ENCODE data around the gene PDLIM4.

Gene PDLIM4

DNA sequence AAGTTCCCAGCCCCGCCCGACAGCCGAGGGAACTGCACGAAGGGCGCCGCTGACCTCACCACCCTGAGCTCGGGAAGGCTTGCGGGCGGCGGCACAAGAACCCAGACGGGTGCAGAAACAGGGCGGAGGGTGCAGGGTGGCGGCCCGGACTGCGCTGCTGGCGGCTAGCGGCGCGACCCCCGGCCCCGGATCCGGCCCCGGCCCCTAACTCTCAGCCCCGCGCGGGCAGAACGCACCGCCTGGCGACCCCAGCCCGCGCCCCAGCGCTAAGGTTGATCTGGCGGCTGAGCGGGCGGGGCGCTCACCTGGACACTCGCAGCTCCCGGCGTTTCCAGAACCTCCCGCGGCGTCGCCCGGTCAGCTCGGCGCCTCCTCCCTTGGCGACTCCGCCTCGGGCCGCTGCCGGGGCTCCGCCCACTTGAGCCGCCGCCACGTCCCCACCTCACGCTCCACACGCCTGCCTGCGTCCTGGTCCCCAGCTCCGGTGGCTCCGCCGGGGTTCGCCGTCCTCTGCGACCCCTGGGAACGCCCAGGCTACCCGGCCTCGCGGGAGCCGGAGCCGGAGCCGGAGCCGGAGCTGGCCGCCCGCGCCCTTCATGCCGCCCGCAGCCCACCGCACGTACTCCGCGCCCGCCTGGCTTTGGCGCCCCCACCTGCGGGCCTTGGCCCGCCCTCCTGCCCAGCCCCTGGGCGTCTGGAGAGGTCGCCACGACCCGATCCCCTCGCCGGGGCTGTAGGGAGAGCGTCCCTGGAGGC lies 29.8 kb upstream of the PDLIM4 start, which contains the start of gene P4HA2:
Gene P4HA2 (minus strand): TSS at position 369 of the 756 bp plus-strand sequence. CDS start 9,227 bp downstream, outside the sequence.
- DNase-seq, result peak; percentile 86

DNA sequence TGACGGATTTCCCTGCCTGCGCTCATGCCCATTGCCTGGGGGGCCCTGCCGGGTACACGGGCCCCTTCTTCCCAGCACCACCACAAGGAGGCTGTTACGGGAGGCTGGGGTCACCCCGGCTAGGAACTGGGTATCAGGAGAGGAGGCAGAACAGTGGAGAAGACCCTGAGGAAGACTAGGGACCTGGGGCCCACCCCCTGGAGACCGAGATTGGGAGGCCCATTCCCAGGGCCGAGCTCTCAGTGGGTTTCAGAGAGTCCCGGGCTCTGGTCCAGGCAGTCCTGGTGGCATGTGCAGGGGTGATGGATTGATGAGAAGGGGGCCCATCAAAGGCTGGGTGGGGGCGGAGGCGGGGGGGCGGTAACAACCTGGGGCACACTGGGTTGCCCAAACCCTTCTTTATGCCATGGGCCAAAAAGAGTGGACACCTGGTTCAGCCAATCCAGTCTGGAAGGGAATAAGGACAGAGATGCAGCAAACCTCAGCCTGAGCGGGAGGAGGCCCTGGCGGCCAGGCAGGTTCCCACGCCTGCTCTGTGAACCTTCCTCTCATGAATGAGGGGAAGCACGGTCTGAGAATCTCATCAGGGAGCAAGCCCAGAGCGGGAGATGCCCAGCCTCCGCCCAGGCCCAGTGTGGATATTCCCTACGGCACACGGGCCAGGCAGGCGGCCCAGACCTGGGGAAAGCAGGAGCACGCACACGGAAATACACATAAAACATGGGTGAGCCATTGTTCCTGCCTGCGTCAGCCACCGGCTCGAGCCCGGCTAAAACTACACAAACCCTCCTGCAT lies 29.1 kb upstream of the PDLIM4 start:
- DNase-seq, result peak; percentile 60

DNA sequence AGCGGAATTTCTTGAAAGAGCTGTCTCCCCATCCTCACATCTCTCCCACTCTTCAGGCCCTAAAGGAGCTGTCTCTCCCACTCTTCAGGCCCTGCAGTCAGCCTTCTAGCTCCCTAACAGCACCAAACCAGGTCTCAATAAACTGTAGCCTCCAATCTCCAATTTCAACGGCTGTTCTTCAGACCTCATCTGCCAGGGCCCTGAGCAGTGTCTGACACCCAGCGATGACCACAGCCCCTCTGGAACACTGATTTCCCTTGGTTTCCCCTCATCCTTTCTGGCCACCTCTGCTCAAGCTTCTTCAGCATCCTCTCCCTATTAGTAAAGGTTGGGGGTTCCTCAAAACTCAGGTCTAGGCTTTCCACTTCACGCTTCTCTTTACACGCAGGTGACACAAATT lies 28.3 kb upstream of the PDLIM4 start:
- DNase-seq, result no peak

DNA sequence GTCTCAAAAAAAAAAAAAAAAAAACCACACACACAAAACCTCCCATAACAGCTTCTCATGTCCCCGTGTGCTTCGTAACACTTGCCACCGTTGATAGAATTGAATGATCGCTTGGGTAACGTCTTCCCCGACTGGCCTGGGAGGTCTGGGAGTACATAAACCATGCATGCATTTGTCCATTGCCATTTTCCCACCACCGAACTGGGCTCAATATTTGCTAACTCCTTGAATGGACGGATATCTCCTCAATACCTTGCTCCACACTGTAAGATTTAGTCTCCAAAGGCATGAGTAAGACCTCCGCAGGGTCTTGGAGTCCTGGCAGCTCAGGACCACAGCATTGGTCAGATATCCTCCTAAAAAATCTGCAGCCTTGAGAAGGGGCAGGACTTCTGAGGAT lies 26.6 kb upstream of the PDLIM4 start:
- DNase-seq, result no peak

DNA sequence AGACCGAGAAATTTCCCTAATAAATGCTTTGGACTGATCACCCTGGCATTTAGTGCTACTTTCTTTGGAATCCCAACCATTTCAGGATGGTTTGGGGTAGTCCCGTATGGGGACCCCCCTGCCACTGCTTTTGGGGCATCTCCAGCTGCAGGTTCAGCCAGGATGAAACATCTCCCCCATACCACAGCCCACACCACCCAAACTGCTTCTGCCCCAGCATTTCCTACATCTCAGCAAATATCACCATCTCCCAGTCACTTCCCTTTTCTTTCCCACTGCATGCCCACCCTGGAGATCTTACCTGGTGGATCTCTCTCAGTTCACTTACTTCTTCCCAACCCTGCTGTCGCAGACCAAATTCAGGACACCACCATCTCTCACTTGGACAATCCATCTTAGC lies 25.0 kb upstream of the PDLIM4 start:
- no peak for DNase-seq

DNA sequence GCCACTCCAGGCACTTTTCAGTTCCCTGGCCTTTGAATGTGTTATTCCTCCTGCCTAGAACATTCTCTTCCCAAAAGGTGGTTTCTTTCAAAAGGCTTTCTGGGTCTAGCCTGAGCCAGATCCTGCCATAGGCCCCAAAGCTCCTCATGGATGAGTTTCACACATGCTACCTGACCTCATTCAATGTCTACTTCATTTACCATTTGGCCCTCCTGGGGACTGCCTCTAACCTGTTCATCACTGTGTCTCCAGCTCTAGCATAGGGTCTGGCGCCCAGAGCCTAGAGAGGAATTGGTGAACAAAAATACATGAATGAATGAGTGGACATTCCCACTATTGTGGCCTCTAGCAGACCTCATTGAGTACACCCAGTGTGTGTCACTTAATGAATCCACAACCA lies 24.4 kb upstream of the PDLIM4 start:
- DNase-seq, result no peak

DNA sequence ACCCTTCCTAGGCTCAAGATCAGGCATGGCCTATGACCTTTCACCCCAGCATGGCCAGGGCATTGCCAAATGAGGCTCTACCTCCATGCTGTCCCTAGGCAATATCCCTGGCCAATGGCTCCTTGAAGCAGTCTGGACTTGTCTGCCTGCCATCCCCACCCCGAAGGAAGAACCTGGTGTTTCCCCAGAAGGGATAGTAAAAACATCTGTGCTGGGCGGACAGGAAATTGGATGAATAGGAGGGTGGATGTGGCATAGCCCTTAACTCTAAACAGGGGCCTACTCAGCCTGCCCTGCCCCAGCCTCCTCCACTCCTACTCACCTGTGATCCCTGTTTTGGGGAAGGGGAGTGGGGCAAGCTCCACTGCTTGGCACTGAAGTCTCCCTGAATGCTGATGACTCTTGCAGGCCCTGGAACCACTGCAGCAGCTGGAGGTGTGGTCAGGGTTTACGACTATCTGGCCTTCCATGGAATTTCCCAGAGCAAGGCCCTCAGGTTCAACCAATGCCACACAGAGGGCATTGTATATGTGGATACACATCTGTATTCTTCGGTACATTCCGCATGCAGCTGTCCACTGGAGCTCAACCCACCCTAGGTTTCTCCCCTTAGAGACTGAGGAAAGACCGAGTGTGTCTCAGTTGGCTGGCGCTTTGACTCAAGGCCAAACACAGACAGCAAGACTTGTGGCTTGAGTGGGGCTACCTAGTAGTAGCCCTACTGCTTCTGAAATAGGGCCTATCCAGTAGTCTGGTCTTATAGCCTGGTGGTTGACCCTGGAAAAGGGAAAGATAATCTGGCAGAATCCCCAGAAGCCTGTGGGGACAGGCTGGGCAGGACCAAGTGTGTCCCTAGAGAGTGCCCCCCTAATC lies 23.4 kb upstream of the PDLIM4 start:
- DNase-seq, result peak; percentile 44

DNA sequence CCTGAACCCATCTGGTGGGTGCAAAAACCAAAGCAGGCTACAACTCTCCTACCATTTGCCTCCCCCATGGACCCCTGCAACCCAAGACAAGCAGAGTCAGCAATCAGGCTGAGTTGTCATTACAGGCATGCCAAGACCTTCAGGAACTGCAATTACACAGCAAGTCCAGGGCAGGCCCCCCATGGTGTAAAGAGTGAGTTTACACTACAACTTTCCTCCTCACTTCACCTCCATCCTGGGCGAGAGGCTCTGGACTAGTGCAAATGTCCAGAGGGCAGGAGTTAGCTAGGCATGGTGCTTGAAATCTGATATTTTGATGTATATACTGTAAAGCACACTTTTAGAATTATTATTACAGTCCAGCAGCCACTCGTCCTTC lies 22.8 kb upstream of the PDLIM4 start:
- DNase-seq, result no peak

DNA sequence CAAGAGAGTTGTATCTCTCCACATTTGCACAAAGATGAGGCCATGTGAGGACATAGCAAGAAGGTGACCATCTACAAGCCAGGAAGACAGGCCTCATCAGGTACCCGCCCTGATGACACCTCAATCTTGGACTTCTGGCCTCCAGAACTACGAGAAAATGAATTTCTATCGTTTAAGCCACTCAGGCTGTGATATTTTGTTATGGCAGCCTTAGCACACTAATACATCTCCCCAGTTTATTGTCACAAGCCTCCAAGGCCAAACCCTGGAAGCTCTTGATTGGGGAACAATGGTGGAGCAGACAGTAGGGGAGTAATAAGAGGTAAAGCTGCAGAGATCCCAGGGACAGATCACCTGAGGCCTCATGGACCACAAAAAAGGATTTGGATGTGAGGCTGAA lies 22.2 kb upstream of the PDLIM4 start:
- no peak for DNase-seq

DNA sequence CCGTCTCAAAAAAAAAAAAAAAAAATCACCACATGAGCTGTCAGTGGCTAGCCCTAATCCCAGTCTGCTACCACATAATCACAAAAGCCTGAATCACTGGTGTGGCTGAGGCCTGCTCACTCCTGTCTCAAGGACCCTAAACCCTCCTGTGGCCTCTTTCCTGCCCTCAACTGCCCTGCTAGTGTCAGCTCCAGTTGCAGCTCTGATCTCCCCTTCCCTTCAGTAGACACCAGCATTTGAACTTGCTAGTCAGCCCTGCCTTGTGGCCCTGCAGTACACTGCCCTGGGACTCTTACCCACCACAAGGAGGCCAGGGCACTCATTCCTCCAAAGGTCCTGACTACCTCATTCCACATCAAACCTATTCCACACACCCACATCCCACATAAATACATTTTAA lies 20.4 kb upstream of the PDLIM4 start:
- DNase-seq, result peak; percentile 46

DNA sequence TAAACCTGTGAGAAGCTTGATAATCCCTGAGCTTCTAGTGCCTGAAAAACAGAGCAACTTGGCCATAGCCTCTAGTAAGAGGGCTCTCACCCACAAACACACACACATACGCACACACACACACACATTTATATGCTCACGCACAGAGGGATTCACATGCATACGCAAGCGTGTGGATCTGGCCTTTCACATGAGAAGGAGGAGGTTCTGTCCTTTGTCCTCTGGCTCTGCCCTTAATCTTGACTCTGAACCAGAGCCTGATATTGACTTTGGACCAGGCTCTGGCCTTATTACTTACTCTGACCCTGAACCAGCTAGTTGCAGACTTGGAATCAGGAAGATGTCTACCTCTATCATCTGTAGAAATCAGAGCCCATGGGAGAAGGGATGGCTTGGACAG lies 19.8 kb upstream of the PDLIM4 start:
- no peak for DNase-seq

DNA sequence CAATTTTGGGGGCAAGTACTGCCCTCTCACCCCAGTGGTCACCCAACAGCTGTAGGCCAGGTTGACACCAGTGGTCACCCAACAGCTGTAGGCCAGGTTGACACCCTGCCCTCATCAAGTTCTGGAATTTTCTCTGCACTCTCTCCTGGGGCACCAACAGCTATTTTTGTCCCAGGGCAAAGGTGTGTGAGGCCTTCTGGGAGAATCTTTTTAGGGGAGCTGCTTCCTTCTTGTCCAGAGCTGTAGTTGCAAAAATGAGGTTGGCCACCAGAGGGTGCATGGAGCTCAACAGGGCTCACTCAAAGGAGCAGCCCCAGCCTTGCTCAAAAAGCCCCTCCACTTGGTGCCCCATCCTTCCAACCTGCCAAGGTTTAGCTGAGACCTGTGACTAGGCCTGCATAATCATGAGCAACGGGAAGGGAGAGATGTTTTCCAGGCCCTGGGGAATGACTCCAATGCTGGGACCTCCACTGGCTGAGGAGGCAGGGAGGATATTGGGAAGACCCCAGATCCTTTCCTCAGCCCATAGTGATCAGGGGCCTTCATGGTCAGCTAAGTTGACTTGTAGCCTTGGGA lies 19.2 kb upstream of the PDLIM4 start:
- DNase-seq, result peak; percentile 83

DNA sequence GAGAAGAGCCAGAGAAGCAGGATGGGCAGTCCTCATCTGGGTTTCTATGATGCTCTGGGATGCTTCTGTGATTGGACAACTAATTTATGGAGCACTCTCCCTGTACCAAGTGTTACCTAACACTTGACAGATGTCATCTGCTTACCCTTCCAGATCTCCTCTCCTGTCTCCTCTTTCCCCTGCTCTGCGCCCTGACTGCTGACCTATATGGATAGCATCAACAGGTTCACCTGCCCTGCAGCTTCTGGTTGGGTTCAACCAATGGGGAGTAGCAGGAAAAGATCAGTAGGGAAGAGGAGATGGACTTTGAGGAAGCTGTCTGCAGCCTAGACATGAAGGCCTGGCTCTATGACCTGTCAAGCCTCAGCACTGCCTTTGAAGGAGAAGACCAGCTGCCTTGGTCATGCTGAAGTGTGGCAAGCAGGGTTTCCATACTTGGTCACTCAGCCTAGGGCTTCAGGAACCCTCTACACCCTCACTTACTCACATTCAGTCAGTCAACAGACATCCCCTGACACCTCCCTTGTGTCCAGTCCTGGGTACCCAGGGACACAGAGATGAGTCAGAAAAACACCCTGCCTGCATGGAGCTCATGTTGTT lies 18.5 kb upstream of the PDLIM4 start:
- peak; percentile 17 for DNase-seq

DNA sequence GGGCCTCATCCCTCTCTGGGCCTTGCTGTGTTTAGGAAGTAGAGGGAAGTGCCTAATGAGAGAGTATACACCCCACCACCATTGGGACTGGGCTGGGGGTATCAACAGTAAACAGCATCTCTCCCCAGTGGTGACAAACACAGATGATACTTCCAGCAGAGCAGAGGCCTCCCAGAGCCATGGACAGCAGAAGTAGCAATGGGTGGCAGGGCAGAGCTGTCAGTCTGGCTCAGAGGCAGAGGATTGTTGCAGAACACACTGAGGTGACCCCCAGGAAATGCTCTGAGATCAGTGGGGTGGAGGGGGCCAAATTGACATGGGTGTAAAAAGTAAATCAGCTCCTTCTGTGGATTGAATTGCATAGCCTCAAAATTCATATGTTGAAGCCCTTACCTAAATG lies 17.7 kb upstream of the PDLIM4 start:
- DNase-seq, result peak; percentile 18

DNA sequence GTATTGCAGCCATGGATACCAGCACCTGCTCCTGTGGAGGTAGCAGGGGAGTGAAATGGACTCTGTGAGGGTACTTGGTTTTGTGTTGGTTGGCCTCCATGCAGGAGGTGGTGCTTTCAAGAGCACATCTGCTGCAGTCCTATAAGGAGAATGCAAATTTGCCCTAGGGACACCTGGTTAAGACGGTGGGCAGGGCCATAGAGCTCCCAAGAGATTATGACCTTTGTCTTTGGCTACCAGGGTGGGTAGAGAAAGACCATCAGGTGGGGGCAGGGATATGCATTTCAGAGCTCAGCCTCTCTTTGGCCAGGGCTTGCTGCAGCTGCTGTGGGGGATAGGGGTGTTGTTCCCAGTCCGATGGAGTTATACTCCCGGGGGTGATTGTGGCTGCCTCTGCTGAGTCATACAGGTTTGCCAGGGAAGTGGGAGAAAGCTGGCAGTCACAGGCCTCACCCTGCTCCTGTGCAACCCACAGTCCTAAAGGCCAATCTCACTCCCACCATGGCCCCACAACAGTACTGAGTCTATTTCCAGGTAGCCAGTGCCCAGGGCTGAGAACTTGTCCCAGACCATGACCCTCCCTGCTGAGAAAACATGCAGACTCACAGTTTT lies 14.0 kb upstream of the PDLIM4 start:
- DNase-seq, result peak; percentile 11

DNA sequence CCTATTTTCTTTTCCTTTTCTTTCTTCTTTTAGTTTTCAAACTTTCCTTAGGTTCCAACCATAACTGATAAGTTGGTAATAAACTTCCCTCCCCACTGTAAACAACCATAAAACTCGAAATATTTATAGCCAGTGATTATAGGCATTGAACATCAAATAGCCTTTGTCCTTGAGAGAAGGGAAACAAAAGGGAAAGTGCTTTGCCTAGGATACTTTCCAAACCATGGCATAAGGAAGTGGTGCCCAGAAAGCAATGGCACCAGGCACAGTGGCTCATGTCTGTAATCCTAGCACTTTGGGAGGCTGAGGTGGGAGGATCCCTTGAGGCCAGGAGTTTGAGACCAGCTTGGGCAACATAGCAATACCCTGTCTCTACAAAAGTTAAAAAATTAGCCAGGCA lies 11.9 kb upstream of the PDLIM4 start:
- DNase-seq, result no peak

DNA sequence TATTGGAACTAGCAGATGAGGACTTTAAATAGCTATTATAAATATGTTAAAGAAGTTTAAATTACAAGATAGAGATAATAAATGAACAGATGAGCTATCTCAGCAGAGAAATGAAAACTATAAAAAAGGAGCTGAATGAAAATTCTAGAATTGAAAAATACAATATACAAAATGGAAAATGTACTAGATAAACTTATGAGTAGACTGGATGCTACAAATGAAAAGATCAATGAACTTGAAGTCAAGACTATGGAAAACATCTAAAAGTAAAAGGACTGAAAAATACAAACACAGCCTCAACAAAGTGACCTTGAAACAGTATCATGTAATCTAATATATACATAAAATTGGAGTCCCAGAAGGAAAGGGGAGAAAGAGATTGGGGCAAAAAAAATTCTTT lies 10.7 kb upstream of the PDLIM4 start:
- no peak for DNase-seq

DNA sequence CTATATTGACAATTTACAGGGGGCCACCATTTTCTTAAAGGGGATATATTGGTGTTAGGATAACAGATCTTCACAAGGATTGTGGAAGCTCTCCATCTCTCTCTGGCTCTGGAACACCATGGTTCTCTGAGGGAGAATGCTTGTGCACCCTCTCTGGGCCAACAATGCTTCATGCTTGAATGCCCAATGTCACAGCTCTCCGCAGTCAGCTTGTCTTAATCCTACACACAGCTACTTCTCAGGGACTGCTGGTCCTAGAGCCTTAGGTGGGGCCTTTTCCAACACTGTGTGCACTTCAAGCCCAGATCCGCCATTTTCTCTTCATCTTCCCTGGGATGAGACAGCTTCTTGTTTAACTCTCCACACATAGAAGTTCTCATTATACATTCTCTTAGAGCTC lies 6.9 kb upstream of the PDLIM4 start:
- peak; percentile 28 for DNase-seq

DNA sequence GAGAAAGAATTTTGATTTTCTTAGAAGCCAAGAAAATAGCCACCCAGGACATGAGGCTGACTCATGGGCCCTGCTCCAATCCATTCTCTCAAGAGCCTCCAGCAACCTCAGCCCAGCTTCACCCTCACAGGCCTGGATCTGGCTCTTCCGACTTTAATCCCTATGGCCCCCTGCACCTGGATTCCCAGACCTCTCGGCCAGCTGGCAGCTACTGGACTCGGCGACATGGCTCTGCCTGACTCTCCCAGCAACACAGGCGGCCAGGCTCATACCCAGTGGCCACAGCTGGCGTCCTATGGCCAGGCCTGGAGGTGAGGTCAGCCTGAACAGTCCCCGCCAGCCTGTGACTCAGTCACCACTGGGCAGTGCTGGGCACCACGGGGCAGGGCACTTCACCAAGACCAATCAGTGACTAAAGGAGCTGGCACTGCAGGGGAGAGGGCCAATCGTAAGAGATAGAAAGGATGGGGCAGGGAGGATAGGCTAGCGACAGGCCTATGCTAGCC lies 6.2 kb upstream of the PDLIM4 start:
- peak; percentile 44 for DNase-seq

DNA sequence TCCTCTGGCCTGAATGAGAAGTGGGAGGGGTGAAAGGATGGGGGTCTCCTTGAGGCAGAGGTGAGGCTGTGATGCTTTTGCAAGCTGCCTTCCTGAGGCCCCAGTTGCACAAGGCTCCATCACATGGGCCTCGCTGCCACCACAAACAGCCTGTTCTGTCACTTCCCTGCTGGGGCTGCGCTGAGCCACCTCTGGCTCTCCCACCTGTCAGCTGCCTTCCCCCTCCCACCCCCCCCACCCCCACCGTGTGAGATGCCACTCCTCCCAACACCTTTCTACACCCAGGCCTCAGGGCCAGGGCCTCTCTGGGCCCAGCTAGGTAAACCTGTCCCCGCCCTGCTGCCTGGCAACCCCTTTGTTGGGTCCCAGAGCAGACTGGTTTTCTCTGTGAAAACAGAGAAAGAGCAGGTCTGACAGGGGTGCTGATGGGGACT lies 4.5 kb upstream of the PDLIM4 start:
- no peak for DNase-seq

DNA sequence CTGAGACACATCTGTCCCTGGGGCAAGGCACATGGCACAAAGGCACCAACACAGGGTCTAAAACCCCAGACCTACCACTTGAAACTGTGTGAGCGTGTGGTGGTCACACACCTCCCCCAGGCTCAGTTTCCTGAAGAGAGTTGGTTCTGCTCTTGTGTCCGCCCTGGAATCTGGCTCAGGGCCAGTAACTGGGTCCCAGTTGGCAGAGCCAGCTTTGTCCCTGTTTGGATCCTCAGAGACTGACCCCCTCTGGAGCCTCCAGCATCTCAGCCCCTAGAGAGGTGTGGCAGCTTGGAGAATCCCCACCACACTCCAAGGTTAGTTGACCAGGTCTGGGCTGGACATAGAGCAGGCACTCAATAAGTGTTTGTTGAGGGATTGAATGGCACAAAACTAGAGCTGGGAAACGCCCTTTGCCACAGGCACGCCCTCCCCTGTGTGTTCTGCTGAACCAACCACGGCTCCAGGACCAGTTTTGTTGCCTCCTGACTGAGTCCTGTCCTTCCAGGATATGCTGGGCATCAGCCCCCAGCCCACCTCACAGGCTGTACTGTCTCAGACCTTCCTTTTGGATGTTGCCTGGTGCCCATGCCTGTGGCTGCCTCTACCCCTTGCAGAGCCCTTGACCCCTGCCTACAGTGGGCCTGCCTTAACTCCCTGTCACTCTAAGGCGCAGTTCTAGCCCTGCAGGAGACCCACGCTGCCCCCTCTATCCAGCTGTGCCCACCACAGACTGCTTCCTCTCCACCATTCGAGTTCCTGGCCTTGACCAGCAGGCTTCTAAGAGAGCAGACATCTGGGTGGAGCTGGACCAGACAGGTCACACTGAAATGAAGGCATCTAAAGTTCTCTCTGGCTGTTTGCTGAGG lies 3.8 kb upstream of the PDLIM4 start:
- no peak for DNase-seq

All from right forelimb (tissue), 1 donor.